Breast epithelium (tissue), 3 donors: ENCODE results near the gene CDH23.

Experiments used
- POLR2A ChIP-seq: fragments of 450-650 bp; IDR thresholded peaks from one replicate; pipeline ENCODE4 v1.6.1; 2016; ENCODE audit warnings: antibody characterized with exemption, mild to moderate bottlenecking, moderate library complexity
- TF ChIP-seq, protein P1 (sequence below), 3 donors: fragments of 450-650 bp; IDR thresholded peaks; one replicate each; pipeline ENCODE4 v1.5.1; 2016 to 2017; ENCODE audit warnings: antibody characterized with exemption in 3 of 3, mild to moderate bottlenecking in 3 of 3, moderate library complexity in 3 of 3

GRCh38 chr10:71393841-71394475 lies 2.8 kb upstream of the CDH23 start:
- TF ChIP-seq, protein P1, sequence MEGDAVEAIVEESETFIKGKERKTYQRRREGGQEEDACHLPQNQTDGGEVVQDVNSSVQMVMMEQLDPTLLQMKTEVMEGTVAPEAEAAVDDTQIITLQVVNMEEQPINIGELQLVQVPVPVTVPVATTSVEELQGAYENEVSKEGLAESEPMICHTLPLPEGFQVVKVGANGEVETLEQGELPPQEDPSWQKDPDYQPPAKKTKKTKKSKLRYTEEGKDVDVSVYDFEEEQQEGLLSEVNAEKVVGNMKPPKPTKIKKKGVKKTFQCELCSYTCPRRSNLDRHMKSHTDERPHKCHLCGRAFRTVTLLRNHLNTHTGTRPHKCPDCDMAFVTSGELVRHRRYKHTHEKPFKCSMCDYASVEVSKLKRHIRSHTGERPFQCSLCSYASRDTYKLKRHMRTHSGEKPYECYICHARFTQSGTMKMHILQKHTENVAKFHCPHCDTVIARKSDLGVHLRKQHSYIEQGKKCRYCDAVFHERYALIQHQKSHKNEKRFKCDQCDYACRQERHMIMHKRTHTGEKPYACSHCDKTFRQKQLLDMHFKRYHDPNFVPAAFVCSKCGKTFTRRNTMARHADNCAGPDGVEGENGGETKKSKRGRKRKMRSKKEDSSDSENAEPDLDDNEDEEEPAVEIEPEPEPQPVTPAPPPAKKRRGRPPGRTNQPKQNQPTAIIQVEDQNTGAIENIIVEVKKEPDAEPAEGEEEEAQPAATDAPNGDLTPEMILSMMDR (IDR thresholded peaks at IDR 0.05): no peak
- no peak for TF ChIP-seq POLR2A
